Measurements from ENCODE around the gene GALNT13.

GRCh38 chr2:154173164-154173563, 301.4 kb downstream of the GALNT13 start:
- TF ChIP-seq CTCF (IDR thresholded peaks at IDR 0.05) (no peak), ZFX (IDR thresholded peaks at IDR 0.05; ENCODE audit: borderline replicate concordance) (no peak)
